Suprapubic skin (tissue), 4 donors: ENCODE measurements around the gene CYB561. TPM values are rescaled to one million over a fixed set of nuclear protein-coding genes. Genes with fewer than 3 reads are reported as not detected.
A peak's percentile ranks its signal among the peaks of the same experiment; 100 is the strongest.

Experiments used
- DNase-seq, 2 donors: peaks; one replicate each; pipeline ENCODE4 v3.0.0-alpha.2; 2019; ENCODE audit warnings: low spot score in 2 of 2
- H3K27ac ChIP-seq: fragments of 200-600 bp; sonication (generic); one replicate; pipeline ENCODE4 v1.5.1; 2019
- H3K27me3 ChIP-seq: fragments of 200-600 bp; sonication (generic); one replicate; pipeline ENCODE4 v1.5.1; 2019
- H3K36me3 ChIP-seq: fragments of 200-600 bp; sonication (generic); one replicate; pipeline ENCODE4 v1.5.1; 2019
- H3K4me1 ChIP-seq: fragments of 200-600 bp; sonication (generic); one replicate; pipeline ENCODE4 v1.5.1; 2019
- H3K4me3 ChIP-seq: fragments of 200-600 bp; sonication (generic); one replicate; pipeline ENCODE4 v1.5.1; 2019; ENCODE audit warnings: mild to moderate bottlenecking
- H3K9me3 ChIP-seq: fragments of 200-600 bp; sonication (generic); one replicate; pipeline ENCODE4 v1.5.1; 2019
- CTCF ChIP-seq, 2 donors: fragments of 200-600 bp in 1 of 2; fragments of 450-650 bp in 1 of 2; sonication (generic) in 1 of 2; IDR thresholded peaks; one replicate each; pipeline ENCODE4 v1.5.1; 2016 to 2019; ENCODE audit warnings: antibody characterized with exemption in 2 of 2, mild to moderate bottlenecking in 1 of 2, moderate library complexity in 1 of 2
- EP300 ChIP-seq: sonication (generic); formaldehyde crosslinking; IDR thresholded peaks from one replicate; pipeline ENCODE4 v1.6.1; 2017; ENCODE audit warnings: antibody characterized with exemption
- POLR2A ChIP-seq, 2 donors: fragments of 450-650 bp; IDR thresholded peaks; one replicate each; pipeline ENCODE4 v1.6.1; 2017; ENCODE audit warnings: antibody characterized with exemption in 2 of 2, mild to moderate bottlenecking in 2 of 2, moderate library complexity in 2 of 2
- POLR2AphosphoS5 ChIP-seq, 3 donors: sonication (generic); formaldehyde crosslinking; IDR thresholded peaks; one replicate each; pipeline ENCODE4 v1.6.1; 2017; ENCODE audit warnings: antibody characterized with exemption in 3 of 3
- WGBS: methylation state at CpG from one replicate; pipeline ENCODE4 v1.1.5; 2018; 5-methylcytosine and 5-hydroxymethylcytosine counted together
- total RNA-seq, 4 donors: library from RNA; depleted of rRNA; stranded (reverse); fragments of >200 nt; gene quantifications; one replicate each; pipeline ENCODE4 v1.1.0, GENCODE V29; 2016

Gene CYB561
- total RNA-seq, 4 donors from 2014 or later: 36.9 to 87.9 (median 56.4) TPM

GRCh38 chr17:63446753-63447470 is 806 bp upstream of the CYB561 start:
- Histone ChIP-seq H3K27me3 (no peaks in the 10 kb centered on the region), H3K4me3 (peak overlapping the region; percentile 86), H3K36me3 (no peaks in the 10 kb centered on the region), H3K4me1 (peaks cover 33% of the 10 kb centered on the region), H3K9me3 (no peaks in the 10 kb centered on the region), H3K27ac (peak overlapping the region; percentile 95)
- DNase-seq: peak; percentile 88 to 92
- no peak for TF ChIP-seq POLR2A (IDR thresholded peaks at IDR 0.05)
- no peak for TF ChIP-seq EP300
- TF ChIP-seq CTCF (IDR thresholded peaks at IDR 0.05): peak in 1 of 2 donors; percentile 17
- TF ChIP-seq POLR2AphosphoS5 (IDR thresholded peaks at IDR 0.05): peak in 2 of 3 donors; percentile 20 to 49
- whole genome bisulfite sequencing: 8% methylated on average over 43 of the region's 44 CpGs

- Histone ChIP-seq H3K4me3 (peak overlapping the region; percentile 86), H3K9me3 (no peaks in the 10 kb centered on the region), H3K27ac (peak overlapping the region; percentile 95), H3K4me1 (peaks cover 33% of the 10 kb centered on the region), H3K27me3 (no peaks in the 10 kb centered on the region), H3K36me3 (peaks cover 4% of the 10 kb centered on the region)
- TF ChIP-seq POLR2AphosphoS5 (IDR thresholded peaks at IDR 0.05) (peak in 1 of 3 donors; percentile 14), POLR2A (IDR thresholded peaks at IDR 0.05) (no peak)
- no peak for DNase-seq
- WGBS: 7% methylated on average over 5 of the region's 24 CpGs
These were observed 544 bp downstream of the CYB561 start for GRCh38 chr17:63445571-63445953.

- peaks cover 4% of the 10 kb centered on the region for H3K36me3 ChIP-seq
- peak overlapping the region; percentile 86 for H3K4me3 ChIP-seq
- WGBS: 48% methylated on average over 7 of the region's 7 CpGs
- no peaks in the 10 kb centered on the region for H3K27me3 ChIP-seq
- H3K27ac ChIP-seq: peak overlapping the region; percentile 95
- peaks cover 33% of the 10 kb centered on the region for H3K4me1 ChIP-seq
- no peak for TF ChIP-seq EP300
- TF ChIP-seq CTCF (IDR thresholded peaks at IDR 0.05): no peak
- TF ChIP-seq POLR2AphosphoS5 (IDR thresholded peaks at IDR 0.05): no peak
- TF ChIP-seq POLR2A (IDR thresholded peaks at IDR 0.05): no peak
- no peaks in the 10 kb centered on the region for H3K9me3 ChIP-seq
- DNase-seq: no peak
These were observed 1.0 kb downstream of the CYB561 start for GRCh38 chr17:63445065-63445464.

- H3K4me3 ChIP-seq: no peak overlapping the region
- no peaks in the 10 kb centered on the region for H3K9me3 ChIP-seq
- H3K27ac ChIP-seq: no peak overlapping the region
- no peak for DNase-seq
- WGBS: 76% methylated on average over 3 of the region's 3 CpGs
- peaks cover 4% of the 10 kb centered on the region for H3K36me3 ChIP-seq
- TF ChIP-seq CTCF (IDR thresholded peaks at IDR 0.05) (no peak), POLR2AphosphoS5 (IDR thresholded peaks at IDR 0.05) (no peak), EP300 (no peak), POLR2A (IDR thresholded peaks at IDR 0.05) (no peak)
- no peaks in the 10 kb centered on the region for H3K27me3 ChIP-seq
- peaks cover 33% of the 10 kb centered on the region for H3K4me1 ChIP-seq
These were observed 1.6 kb downstream of the CYB561 start for GRCh38 chr17:63444457-63444856.

- peaks cover 39% of the 10 kb centered on the region for H3K4me1 ChIP-seq
- no peak for TF ChIP-seq CTCF (IDR thresholded peaks at IDR 0.05)
- TF ChIP-seq POLR2A (IDR thresholded peaks at IDR 0.05): no peak
- TF ChIP-seq POLR2AphosphoS5 (IDR thresholded peaks at IDR 0.05): no peak
- TF ChIP-seq EP300: no peak
- no peak overlapping the region for H3K27ac ChIP-seq
- H3K9me3 ChIP-seq: no peaks in the 10 kb centered on the region
- no peak for DNase-seq
- H3K27me3 ChIP-seq: no peaks in the 10 kb centered on the region
- no peak overlapping the region for H3K4me3 ChIP-seq
- 91% methylated on average over 6 of the region's 6 CpGs for WGBS
- peaks cover 4% of the 10 kb centered on the region for H3K36me3 ChIP-seq
These were observed 3.1 kb downstream of the CYB561 start for GRCh38 chr17:63443053-63443452.
